Omental fat pad (tissue), 4 donors: ENCODE measurements around the gene NUB1. TPM values are rescaled to one million over a fixed set of nuclear protein-coding genes. Genes with fewer than 3 reads are reported as not detected.

Source experiments
- ATAC-seq: fragments of 150-250 bp; one replicate; pipeline ENCODE4 v1.9.1; 2016; ENCODE audit warnings: mild to moderate bottlenecking, moderate library complexity; ENCODE audit not compliant: low FRiP score
- DNase-seq: peaks from one replicate; pipeline ENCODE4 v3.0.0-alpha.2; 2019; ENCODE audit warnings: low spot score
- CTCF ChIP-seq, 3 donors: fragments of 450-650 bp; IDR thresholded peaks; one replicate each; pipeline ENCODE4 v1.5.1; 2016 to 2017; ENCODE audit warnings: antibody characterized with exemption in 3 of 3, mild to moderate bottlenecking in 3 of 3, moderate library complexity in 2 of 3
- total RNA-seq, 4 donors: library from RNA; depleted of rRNA; stranded (reverse); fragments of >200 nt; gene quantifications; one replicate each; pipeline ENCODE4 v1.1.0, GENCODE V29; 2016

NUB1 gene
- total RNA-seq, 4 donors from 2014 or later, result 48.6 to 76.4 (median 56.0) TPM

GRCh38 chr7:151336027-151336708 lies 5.4 kb upstream of the NUB1 start:
- TF ChIP-seq CTCF (IDR thresholded peaks at IDR 0.05), result no peak
- ATAC-seq, result no peak
- no peak for DNase-seq

- ATAC-seq (no peak), DNase-seq (no peak)
- TF ChIP-seq CTCF (IDR thresholded peaks at IDR 0.05), result no peak
These were observed 4.3 kb upstream of the NUB1 start for GRCh38 chr7:151337346-151337745.

GRCh38 chr7:151338809-151339208 lies 2.8 kb upstream of the NUB1 start:
- ATAC-seq (no peak), DNase-seq (no peak)
- no peak for TF ChIP-seq CTCF (IDR thresholded peaks at IDR 0.05)

GRCh38 chr7:151339651-151340382 lies 1.8 kb upstream of the NUB1 start:
- ATAC-seq, result no peak
- DNase-seq, result no peak
- TF ChIP-seq CTCF (IDR thresholded peaks at IDR 0.05), result no peak

- TF ChIP-seq CTCF (IDR thresholded peaks at IDR 0.05), result no peak
- ATAC-seq (no peak), DNase-seq (no peak)
These were observed 737 bp upstream of the NUB1 start for GRCh38 chr7:151340794-151341356.

- TF ChIP-seq CTCF (IDR thresholded peaks at IDR 0.05), result no peak
- DNase-seq (no peak), ATAC-seq (no peak)
These were observed 562 bp downstream of the NUB1 start for GRCh38 chr7:151342102-151342646.
